GM12873 (cell line): Measurements from ENCODE around the gene CTCFL.

Source experiments
- TF ChIP-seq, protein P1 (sequence below): IDR thresholded peaks from 2 replicates; pipeline ENCODE4 v1.5.1; 2012; ENCODE audit warnings: low read depth, mild to moderate bottlenecking, moderate library complexity, low read length, control low read depth; ENCODE audit not compliant: insufficient read depth; ENCODE audit errors: missing control alignments

CTCFL gene

GRCh38 chr20:57539889-57540288, 14.9 kb upstream of the CTCFL start:
- TF ChIP-seq, protein P1, sequence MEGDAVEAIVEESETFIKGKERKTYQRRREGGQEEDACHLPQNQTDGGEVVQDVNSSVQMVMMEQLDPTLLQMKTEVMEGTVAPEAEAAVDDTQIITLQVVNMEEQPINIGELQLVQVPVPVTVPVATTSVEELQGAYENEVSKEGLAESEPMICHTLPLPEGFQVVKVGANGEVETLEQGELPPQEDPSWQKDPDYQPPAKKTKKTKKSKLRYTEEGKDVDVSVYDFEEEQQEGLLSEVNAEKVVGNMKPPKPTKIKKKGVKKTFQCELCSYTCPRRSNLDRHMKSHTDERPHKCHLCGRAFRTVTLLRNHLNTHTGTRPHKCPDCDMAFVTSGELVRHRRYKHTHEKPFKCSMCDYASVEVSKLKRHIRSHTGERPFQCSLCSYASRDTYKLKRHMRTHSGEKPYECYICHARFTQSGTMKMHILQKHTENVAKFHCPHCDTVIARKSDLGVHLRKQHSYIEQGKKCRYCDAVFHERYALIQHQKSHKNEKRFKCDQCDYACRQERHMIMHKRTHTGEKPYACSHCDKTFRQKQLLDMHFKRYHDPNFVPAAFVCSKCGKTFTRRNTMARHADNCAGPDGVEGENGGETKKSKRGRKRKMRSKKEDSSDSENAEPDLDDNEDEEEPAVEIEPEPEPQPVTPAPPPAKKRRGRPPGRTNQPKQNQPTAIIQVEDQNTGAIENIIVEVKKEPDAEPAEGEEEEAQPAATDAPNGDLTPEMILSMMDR, result no peak

DNA sequence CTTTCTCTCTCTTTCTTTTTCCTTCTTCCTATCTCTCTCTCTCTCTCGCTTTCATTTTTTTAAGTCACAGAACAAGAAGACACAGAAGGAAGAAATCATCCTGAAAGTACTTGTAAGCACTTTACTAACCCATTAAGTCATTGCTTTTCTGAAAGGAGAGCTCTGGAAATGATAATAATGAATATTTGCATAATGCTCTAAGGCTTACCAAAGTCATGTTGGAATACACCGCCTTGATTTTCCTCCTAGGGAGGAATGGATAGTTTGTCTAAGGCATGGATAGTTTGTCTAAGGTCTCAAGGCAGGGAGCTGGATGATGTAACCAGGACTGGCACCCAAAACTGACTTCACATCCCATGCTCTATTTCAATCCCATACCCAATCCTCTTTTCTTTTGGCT, 12.9 kb upstream of the CTCFL start:
- TF ChIP-seq, protein P1, result no peak

- TF ChIP-seq, protein P1, result no peak
These were observed 12.1 kb upstream of the CTCFL start for GRCh38 chr20:57536771-57537724.

DNA sequence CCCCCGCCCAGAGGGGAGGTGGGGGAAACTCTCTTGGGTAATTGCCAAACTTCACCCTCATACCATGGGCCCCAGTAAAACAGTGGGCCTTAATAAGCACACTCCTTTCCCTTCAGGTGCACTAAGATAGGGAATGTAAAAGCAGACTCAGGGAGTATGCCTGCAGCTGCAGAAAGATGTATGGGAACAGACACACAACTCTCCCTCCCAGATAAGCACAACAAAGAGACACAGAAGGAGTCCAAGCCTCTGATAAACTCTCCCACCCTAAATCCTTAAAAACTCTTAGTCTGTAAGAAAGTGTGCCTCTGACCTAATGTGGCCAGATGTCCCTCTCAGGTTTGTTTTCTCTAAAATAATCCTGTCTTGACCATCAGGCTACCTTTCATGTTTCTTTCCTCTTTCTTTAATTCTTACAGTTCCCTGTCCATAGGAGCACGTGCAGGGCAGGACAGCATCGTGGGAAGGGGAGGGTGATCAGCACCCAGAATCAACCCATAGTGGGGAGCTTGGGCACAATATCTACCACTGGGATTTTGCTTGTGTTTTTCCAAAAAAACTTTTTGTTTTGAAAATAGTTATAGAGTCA, 11.3 kb upstream of the CTCFL start:
- TF ChIP-seq, protein P1, result no peak

DNA sequence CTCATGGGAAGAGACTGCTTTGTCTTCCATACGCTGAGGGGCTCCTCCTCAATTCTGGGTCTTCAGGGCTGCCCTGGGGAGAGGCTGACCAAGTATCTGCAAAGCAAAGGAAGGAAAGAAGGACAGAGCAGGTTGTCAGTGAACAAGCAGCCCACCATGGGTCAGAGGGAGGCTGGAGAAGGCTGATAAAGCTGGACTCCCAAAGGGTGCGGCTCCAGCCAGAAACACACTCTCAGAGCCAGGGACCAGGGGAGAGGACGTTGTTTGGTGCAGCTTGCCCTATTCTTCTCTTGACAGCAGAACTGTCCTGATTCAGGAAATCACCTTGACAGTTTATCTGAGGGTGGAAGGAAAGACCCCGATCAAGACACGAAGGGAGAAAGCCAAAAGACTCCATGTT, 10.4 kb upstream of the CTCFL start:
- TF ChIP-seq, protein P1, result no peak

- TF ChIP-seq, protein P1, result no peak
These were observed 7.2 kb upstream of the CTCFL start for GRCh38 chr20:57532104-57532503.

DNA sequence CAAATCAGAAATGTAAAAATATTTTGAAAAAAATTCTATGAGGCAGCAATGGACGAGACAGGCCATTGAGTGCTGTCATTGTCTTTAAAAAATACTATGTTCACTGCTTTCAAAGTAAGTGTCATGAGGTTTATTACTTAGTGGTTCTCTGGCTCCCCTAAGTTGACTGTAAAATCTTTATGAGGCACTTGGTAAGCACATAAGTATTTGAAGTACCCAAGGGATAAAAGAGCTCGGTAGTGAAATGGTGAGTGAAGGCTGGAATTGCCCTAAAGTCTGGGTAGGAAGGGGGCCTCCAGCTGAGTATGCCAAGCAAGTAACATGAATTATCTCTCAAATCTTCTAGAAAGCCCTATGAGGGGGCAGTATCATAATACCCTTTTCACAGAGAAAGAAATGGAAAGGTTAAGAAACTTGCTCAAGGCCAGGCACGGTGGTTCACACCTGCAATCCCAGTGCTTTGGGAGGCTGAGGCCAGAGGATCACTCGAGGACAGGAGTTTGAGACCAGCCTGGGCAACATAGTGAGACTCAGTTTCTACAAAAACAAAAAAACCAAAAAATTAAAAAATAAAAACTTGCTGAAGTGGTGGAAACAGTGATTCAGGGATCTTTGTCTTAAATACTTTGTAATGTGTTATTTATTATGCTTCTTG, 5.5 kb upstream of the CTCFL start:
- TF ChIP-seq, protein P1, result no peak
